K562 (cell line): ENCODE measurements around the gene CNTROB. TPM values are rescaled to one million over a fixed set of nuclear protein-coding genes. Genes with fewer than 3 reads are reported as not detected.
"Not testable (repeated sequence)": the region's sequence is repeated elsewhere in the genome, so short reads cannot be mapped to it uniquely, and the experiment has no call there.

Experiments used
- ATAC-seq: fragments of 200-7000 bp; cut with Tn5 transposase; 3 replicates; pipeline ENCODE4 v1.9.1; 2020; ENCODE audit warnings: moderate library complexity
- BruUV-seq: library from RNA; stranded (reverse); fragments of 400-500 nt; replicated peaks from 2 replicates; lab custom pipeline; 2021; lab: Mats Ljungman, UMichigan
- CTCF ChIA-PET: fragments of 300-600 bp; formaldehyde crosslinking; extraction: SDS; loops from one replicate; lab custom pipeline; 2021; ENCODE audit warnings: low intra/inter-chr PET ratio; lab: Yijun Ruan, JAX
- POLR2A ChIA-PET: fragments of 300-600, 350-650 bp; sonication (Branson Sonifier 250); formaldehyde crosslinking; extraction: SDS; loops from one replicate; lab custom pipeline; 2021; ENCODE audit warnings: antibody characterized with exemption, inconsistent platforms; lab: Yijun Ruan, JAX
- DNase-seq, 4 experiments: peaks; one replicate each; pipeline versions ENCODE4 v3.0.0 to v3.0.0-alpha.2; 2011 to 2018; ENCODE audit warnings: low spot score in 3 of 4, mixed read lengths in 3 of 4; ENCODE audit errors: extremely low read depth in 1 of 4
- FAIRE-seq: peaks from 2 replicates; lab custom pipeline; 2011; peaks lifted over from hg19 to GRCh38; lab: Jason Lieb, UNC
- H2AFZ ChIP-seq: 2 replicates; pipeline ENCODE4 v1.6.0; 2011; ENCODE audit warnings: low read depth, low read length, control low read depth, inconsistent platforms
- H3K27ac ChIP-seq: fragments of 200-600 bp; 3 replicates; pipeline ENCODE4 v1.8.0; 2011; ENCODE audit warnings: low read depth, mild to moderate bottlenecking, control low read depth, inconsistent platforms, low read length, moderate library complexity, mixed read lengths; ENCODE audit errors: extremely low read depth
- H3K27me3 ChIP-seq, 2 experiments: fragments of 300-600 bp in 1 of 2; 2 replicates in 1 of 2; 3 replicates in 1 of 2; pipeline versions ENCODE4 v1.6.0 to v1.8.0; 2011; ENCODE audit warnings: inconsistent platforms in 2 of 2, low read length in 2 of 2, mild to moderate bottlenecking in 1 of 2, mixed read lengths in 1 of 2, moderate library complexity in 1 of 2; ENCODE audit not compliant: control insufficient read depth in 2 of 2, insufficient read depth in 2 of 2
- H3K36me3 ChIP-seq: fragments of 300-600 bp; 3 replicates; pipeline ENCODE4 v1.8.0; 2011; ENCODE audit warnings: mild to moderate bottlenecking, low read length, inconsistent platforms; ENCODE audit not compliant: control insufficient read depth, insufficient read depth
- H3K4me1 ChIP-seq, 2 experiments: fragments of 200-600 bp in 1 of 2; replicated peaks in 1 of 2; 2 replicates in 1 of 2; 3 replicates in 1 of 2; pipeline versions ENCODE4 v1.5.1 to v1.8.0; 2011; ENCODE audit warnings: inconsistent platforms in 2 of 2, low read length in 2 of 2, mild to moderate bottlenecking in 1 of 2, mixed read lengths in 1 of 2, moderate library complexity in 1 of 2; ENCODE audit not compliant: control insufficient read depth in 2 of 2, insufficient read depth in 2 of 2
- H3K4me2 ChIP-seq: 2 replicates; pipeline ENCODE4 v1.6.1; 2011; ENCODE audit warnings: low read length, control low read depth, inconsistent platforms, mixed read lengths; ENCODE audit not compliant: insufficient read depth
- H3K4me3 ChIP-seq: fragments of 200-600 bp; sonication (generic), shearing (Covaris generic); 2 replicates; pipeline ENCODE4 v1.5.1; 2016; ENCODE audit warnings: control low read depth, inconsistent platforms
- H3K79me2 ChIP-seq: fragments of 200-600 bp; 3 replicates; pipeline ENCODE4 v1.8.0; 2011; ENCODE audit warnings: low read length, inconsistent platforms; ENCODE audit not compliant: control insufficient read depth, insufficient read depth
- H3K9ac ChIP-seq, 2 experiments: 2 replicates each; pipeline versions ENCODE4 v1.6.0 to v1.6.1; 2011; ENCODE audit warnings: low read depth in 2 of 2, low read length in 2 of 2, control low read depth in 1 of 2, inconsistent platforms in 1 of 2, mild to moderate bottlenecking in 1 of 2, mixed read lengths in 1 of 2; ENCODE audit not compliant: insufficient read depth in 1 of 2
- H3K9me1 ChIP-seq: one replicate; pipeline ENCODE4 v1.6.0; 2011; ENCODE audit warnings: inconsistent platforms, mild to moderate bottlenecking, low read length, moderate library complexity; ENCODE audit not compliant: control insufficient read depth, insufficient read depth
- H3K9me3 ChIP-seq: replicated peaks from 2 replicates; pipeline ENCODE4 v1.5.1; 2011; ENCODE audit warnings: low read depth, low read length, inconsistent platforms; ENCODE audit not compliant: control insufficient read depth, insufficient read depth
- H4K20me1 ChIP-seq: replicated peaks from 2 replicates; pipeline ENCODE4 v1.6.1; 2011; ENCODE audit warnings: low read length, inconsistent platforms, mixed read lengths; ENCODE audit not compliant: control insufficient read depth, insufficient read depth
- NRF1 ChIP-seq, 2 experiments: fragments of 450-650 bp; IDR thresholded peaks in 1 of 2; conservative IDR thresholded peaks in 1 of 2; 2 replicates each; pipeline ENCODE4 v1.6.1; 2014; ENCODE audit warnings: mild to moderate bottlenecking in 2 of 2
- PTRF ChIP-seq: fragments of 450-650 bp; IDR thresholded peaks from 2 replicates; pipeline ENCODE4 v1.6.1; 2016; ENCODE audit warnings: mild to moderate bottlenecking, missing genetic modification characterization, missing compliant biosample characterization
- SMC3 ChIP-seq: conservative IDR thresholded peaks from 2 replicates; pipeline ENCODE4 v1.6.1; 2011; ENCODE audit warnings: low read depth, low read length, improper control_type of control experiment; ENCODE audit not compliant: insufficient read depth
- WGBS: fragments of 100-300 bp; shearing (Covaris generic); methylation state at CpG from one replicate; pipeline ENCODE4 v1.1.6; 2016; ENCODE audit warnings: low coverage, mixed read lengths; ENCODE audit not compliant: insufficient coverage; ENCODE audit errors: missing lambda C conversion rate; 5-methylcytosine and 5-hydroxymethylcytosine counted together
- in situ Hi-C: fragments of 300-500 bp; cut with MboI; formaldehyde crosslinking; loops from 4 replicates; pipeline ENCODE4 v1.15.0; 2018; ENCODE audit warnings: inconsistent platforms, mixed read lengths
- intact Hi-C: fragments of 100-400 bp; cut with micrococcal nuclease; formaldehyde crosslinking; loops from 2 replicates; pipeline ENCODE4 v1.14.2; 2022
- polyA plus RNA-seq, 8 experiments: library from polyadenylated mRNA; depleted of rRNA in 4 of 8; stranded (reverse) in 5 of 8; unstranded in 3 of 8; fragments of >200 nt; fragmentation: Nextera tagmentation in 2 of 8; fragmentation: Illumina TruSeq in 1 of 8; extraction: Ambion mirVana in 2 of 8; extraction: Trizol in 1 of 8; gene quantifications; 2 replicates each; pipeline versions ENCODE4 v1.2.1 to v1.2.3, GENCODE V29; 2011 to 2014; ENCODE audit warnings: inconsistent platforms in 1 of 8, missing spikeins in 1 of 8
- total RNA-seq, 7 experiments: library from RNA; depleted of rRNA in 6 of 7; stranded (reverse); fragments of >200 nt in 6 of 7; fragmentation: Illumina TruSeq in 2 of 7; extraction: Trizol in 2 of 7; gene quantifications; 2 replicates each; pipeline versions ENCODE4 v1.2.1 to v1.2.3, GENCODE V29; 2011 to 2021; ENCODE audit warnings: low replicate concordance in 1 of 7
- TF ChIP-seq, protein P1 (sequence below): IDR thresholded peaks from 2 replicates; pipeline ENCODE4 v1.6.1; 2014; ENCODE audit warnings: antibody characterized with exemption

Gene CNTROB
- total and polyA plus RNA-seq, 9 of the 15 experiments (the other 6 are each of a cell fraction or from before 2014, with no cell fraction given), result 1.9 to 33.3 (median 23.0) TPM

- H3K27ac ChIP-seq, CTCF ChIA-PET, H3K9me1 ChIP-seq, intact Hi-C loops, BruUV-seq, DNase-seq, H3K4me3 ChIP-seq, H3K9me3 ChIP-seq, H3K79me2 ChIP-seq, H3K4me1 ChIP-seq, H3K36me3 ChIP-seq, H3K27me3 ChIP-seq, FAIRE-seq, H3K9ac ChIP-seq, in situ Hi-C loops, H4K20me1 ChIP-seq, H2AFZ ChIP-seq, ATAC-seq, H3K4me2 ChIP-seq: not testable (repeated sequence)
- POLR2A ChIA-PET, result interaction anchor here (0.7 to 1.3 kb wide), 3 partner anchors 8 to 303 kb away, joined by 3 to 6 read pairs (median 3); partner anchors contain the start of genes ATP1B2 and TP53
- WGBS, result 63% methylated on average over 13 of the region's 13 CpGs
- peak; percentile 60 to 64 for TF ChIP-seq NRF1 (conservative IDR thresholded peaks at IDR 0.05 in 1 of 2, IDR thresholded peaks at IDR 0.05 in 1 of 2)
Measured at GRCh38 chr17:7953266-7953665, 21.3 kb downstream of the CNTROB start.

DNA sequence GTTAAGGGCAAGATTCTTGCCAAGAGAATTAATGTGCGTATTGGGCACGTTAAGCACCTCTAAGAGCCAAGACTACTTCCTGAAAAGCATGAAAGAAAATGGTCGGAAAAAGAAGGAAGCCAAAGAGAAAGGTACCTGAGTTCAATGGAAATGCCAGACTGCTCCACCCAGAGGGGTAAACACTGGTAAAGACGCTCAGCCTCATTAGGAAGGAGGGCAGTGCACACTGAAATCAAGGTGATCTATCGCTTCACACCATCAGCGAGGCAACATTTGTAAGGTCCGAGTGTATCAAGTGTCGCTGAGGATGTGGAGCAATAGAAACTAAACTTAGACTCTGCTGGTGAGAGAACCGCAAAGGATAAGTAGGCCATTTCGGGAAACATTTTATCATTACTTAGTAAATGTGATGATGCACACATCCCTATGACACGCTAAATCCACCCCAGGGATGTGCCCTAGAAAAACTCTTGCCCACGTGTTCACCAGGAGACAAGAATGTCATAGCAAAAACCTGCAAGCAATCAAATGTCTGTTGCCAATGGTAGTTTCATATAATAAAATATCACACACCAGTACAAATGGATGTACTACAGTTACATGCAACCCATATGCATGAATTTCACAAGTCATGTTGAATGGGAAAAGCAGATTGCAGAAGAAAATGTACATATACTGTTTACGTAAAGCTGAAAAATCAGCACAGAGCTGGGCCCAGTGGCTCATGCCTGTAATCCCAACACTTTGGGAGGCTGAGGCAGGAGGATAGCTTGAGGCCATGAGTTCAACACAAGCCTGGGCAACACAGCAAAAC is 23.6 kb downstream of the CNTROB start:
- Histone ChIP-seq H3K9me1 (no peaks in the 10 kb centered on the region), H3K4me1 (no peaks in the 10 kb centered on the region; a peak in 1 of 5 replicates), H4K20me1 (no peaks in the 10 kb centered on the region), H3K4me3 (no peak overlapping the region), H3K9me3 (no peaks in the 10 kb centered on the region), H2AFZ (no peak overlapping the region), H3K27ac (no peak overlapping the region), H3K36me3 (no peaks in the 10 kb centered on the region), H3K79me2 (no peaks in the 10 kb centered on the region), H3K9ac (no peak overlapping the region), H3K4me2 (no peak overlapping the region), H3K27me3 (peaks cover 0 to 3% of the 10 kb centered on the region in 2 experiments; a peak in 1 of 5 replicates)
- ATAC-seq, result no peak
- intact Hi-C loops (no loop called here), in situ Hi-C loops (no loop called here)
- no TSS peak for BruUV-seq
- ChIA-PET CTCF (no interaction called here), POLR2A (no interaction called here)
- 31% methylated on average over 12 of the region's 13 CpGs for WGBS
- no peak for FAIRE-seq
- no peak for DNase-seq
- TF ChIP-seq PTRF (tag) (no peak), SMC3 (no peak)
- TF ChIP-seq, protein P1, sequence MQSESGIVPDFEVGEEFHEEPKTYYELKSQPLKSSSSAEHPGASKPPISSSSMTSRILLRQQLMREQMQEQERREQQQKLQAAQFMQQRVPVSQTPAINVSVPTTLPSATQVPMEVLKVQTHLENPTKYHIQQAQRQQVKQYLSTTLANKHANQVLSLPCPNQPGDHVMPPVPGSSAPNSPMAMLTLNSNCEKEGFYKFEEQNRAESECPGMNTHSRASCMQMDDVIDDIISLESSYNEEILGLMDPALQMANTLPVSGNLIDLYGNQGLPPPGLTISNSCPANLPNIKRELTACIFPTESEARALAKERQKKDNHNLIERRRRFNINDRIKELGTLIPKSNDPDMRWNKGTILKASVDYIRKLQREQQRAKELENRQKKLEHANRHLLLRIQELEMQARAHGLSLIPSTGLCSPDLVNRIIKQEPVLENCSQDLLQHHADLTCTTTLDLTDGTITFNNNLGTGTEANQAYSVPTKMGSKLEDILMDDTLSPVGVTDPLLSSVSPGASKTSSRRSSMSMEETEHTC, result no peak
